IMR-90 (cell line): ENCODE results near the gene CBL. TPM values are rescaled to one million over a fixed set of nuclear protein-coding genes. Genes with fewer than 3 reads are reported as not detected.

Source experiments
- ATAC-seq: fragments of 200-7000 bp; cut with Tn5 transposase; 2 replicates; pipeline ENCODE4 v1.9.1; 2020; ENCODE audit warnings: low read depth, mild to moderate bottlenecking, moderate library complexity
- BruUV-seq: library from RNA; stranded (reverse); fragments of 400-500 nt; replicated peaks from 2 replicates; lab custom pipeline; 2021; lab: Mats Ljungman, UMichigan
- CTCF ChIA-PET: fragments of 300-600 bp; formaldehyde crosslinking; extraction: SDS; loops from one replicate; lab custom pipeline; 2021; ENCODE audit warnings: antibody characterized with exemption; lab: Yijun Ruan, JAX
- POLR2A ChIA-PET: fragments of 300-600 bp; sonication (Branson Sonifier 250); formaldehyde crosslinking; loops from one replicate; lab custom pipeline; 2022; ENCODE audit warnings: antibody characterized with exemption; ENCODE audit not compliant: unreplicated experiment; lab: Charles Lee
- DNase-seq: peaks from one replicate; pipeline ENCODE4 v3.0.0; 2013
- H2AFZ ChIP-seq: replicated peaks from 2 replicates; pipeline ENCODE3; 2013; ENCODE audit warnings: low read length, mild to moderate bottlenecking; ENCODE audit not compliant: poor library complexity
- H2AK5ac ChIP-seq: 2 replicates; pipeline ENCODE4 v1.6.1; 2013; ENCODE audit warnings: low read depth, low read length, inconsistent platforms
- H2AK9ac ChIP-seq: replicated peaks from 2 replicates; pipeline ENCODE3; 2013; ENCODE audit warnings: mild to moderate bottlenecking, low read depth, low read length, moderate library complexity; ENCODE audit not compliant: poor library complexity
- H2BK120ac ChIP-seq: 2 replicates; pipeline ENCODE4 v1.6.1; 2013; ENCODE audit warnings: low read depth, low read length, inconsistent platforms
- H2BK15ac ChIP-seq: 3 replicates; pipeline ENCODE4 v1.6.1; 2013; ENCODE audit warnings: low read depth, low read length, inconsistent platforms
- H2BK20ac ChIP-seq: 2 replicates; pipeline ENCODE4 v1.6.1; 2013; ENCODE audit warnings: low read depth, mild to moderate bottlenecking, inconsistent platforms, low read length, moderate library complexity
- H2BK5ac ChIP-seq: 2 replicates; pipeline ENCODE4 v1.6.1; 2013; ENCODE audit warnings: mild to moderate bottlenecking, low read depth, low read length, inconsistent platforms; ENCODE audit not compliant: poor library complexity, severe bottlenecking
- H3K14ac ChIP-seq: replicated peaks from 2 replicates; pipeline ENCODE4 v1.6.1; 2013; ENCODE audit warnings: low read depth, low read length, inconsistent platforms
- H3K18ac ChIP-seq: 2 replicates; pipeline ENCODE4 v1.6.1; 2013; ENCODE audit warnings: low read depth, low read length, control low read depth
- H3K23ac ChIP-seq: 2 replicates; pipeline ENCODE4 v1.6.1; 2013; ENCODE audit warnings: low read depth, low read length, inconsistent platforms
- H3K27ac ChIP-seq: 2 replicates; pipeline ENCODE4 v1.5.1; 2013; ENCODE audit warnings: mild to moderate bottlenecking, control low read depth, low read length; ENCODE audit not compliant: insufficient read depth
- H3K27me3 ChIP-seq: 2 replicates; pipeline ENCODE4 v1.6.1; 2013; ENCODE audit warnings: low read length; ENCODE audit not compliant: control insufficient read depth, insufficient read depth
- H3K36me3 ChIP-seq: 2 replicates; pipeline ENCODE4 v1.6.1; 2013; ENCODE audit warnings: low read length, mixed read lengths; ENCODE audit not compliant: control insufficient read depth, insufficient read depth
- H3K4ac ChIP-seq: 2 replicates; pipeline ENCODE4 v1.6.1; 2013; ENCODE audit warnings: low read depth, low read length, inconsistent platforms
- H3K4me1 ChIP-seq: 2 replicates; pipeline ENCODE4 v1.6.1; 2013; ENCODE audit warnings: low read length, mixed read lengths; ENCODE audit not compliant: control insufficient read depth, insufficient read depth
- H3K4me2 ChIP-seq: 2 replicates; pipeline ENCODE4 v1.6.1; 2013; ENCODE audit warnings: low read depth, mild to moderate bottlenecking, control low read depth, low read length, moderate library complexity
- H3K4me3 ChIP-seq: 2 replicates; pipeline ENCODE4 v1.5.1; 2013; ENCODE audit warnings: low read depth, mild to moderate bottlenecking, control low read depth, low read length, moderate library complexity; ENCODE audit not compliant: insufficient read depth
- H3K56ac ChIP-seq: 2 replicates; pipeline ENCODE4 v1.6.1; 2013; ENCODE audit warnings: low read length, inconsistent platforms; ENCODE audit not compliant: insufficient read depth; ENCODE audit errors: extremely low read depth
- H3K79me1 ChIP-seq, 2 experiments: 2 replicates each; pipeline ENCODE4 v1.6.1; 2013; ENCODE audit warnings: low read length in 2 of 2, inconsistent platforms in 1 of 2, low read depth in 1 of 2
- H3K9ac ChIP-seq: 2 replicates; pipeline ENCODE4 v1.6.1; 2013; ENCODE audit warnings: low read depth, low read length, control low read depth
- H3K9me1 ChIP-seq: 2 replicates; pipeline ENCODE4 v1.6.1; 2013; ENCODE audit warnings: low read length, inconsistent platforms; ENCODE audit not compliant: insufficient read depth
- H3K9me3 ChIP-seq: 2 replicates; pipeline ENCODE4 v1.6.1; 2013; ENCODE audit warnings: low read length; ENCODE audit not compliant: control insufficient read depth, insufficient read depth
- H4K20me1 ChIP-seq: 2 replicates; pipeline ENCODE4 v1.6.1; 2013; ENCODE audit warnings: low read length, inconsistent platforms; ENCODE audit not compliant: insufficient read depth
- H4K5ac ChIP-seq: 2 replicates; pipeline ENCODE4 v1.6.1; 2013; ENCODE audit warnings: mild to moderate bottlenecking, low read depth, low read length, control low read depth
- H4K8ac ChIP-seq, 2 experiments: 2 replicates each; pipeline ENCODE4 v1.6.1; 2013; ENCODE audit warnings: low read depth in 2 of 2, low read length in 2 of 2, control low read depth in 1 of 2, inconsistent platforms in 1 of 2
- H4K91ac ChIP-seq: 2 replicates; pipeline ENCODE4 v1.6.1; 2013; ENCODE audit warnings: low read depth, low read length, inconsistent platforms; ENCODE audit not compliant: insufficient read depth
- BHLHE40 ChIP-seq: fragments of 150-350 bp; IDR thresholded peaks from 2 replicates; pipeline ENCODE4 v1.6.1; 2016; ENCODE audit warnings: mild to moderate bottlenecking, low read depth, low read length
- CEBPB ChIP-seq: IDR thresholded peaks from 2 replicates; pipeline ENCODE4 v1.6.1; 2012; ENCODE audit warnings: low read depth, low read length, improper control_type of control experiment
- CHD1 ChIP-seq: IDR thresholded peaks from 2 replicates; pipeline ENCODE4 v1.6.1; 2012; ENCODE audit warnings: low read depth, low read length, improper control_type of control experiment
- CTCF ChIP-seq: conservative IDR thresholded peaks from 2 replicates; pipeline ENCODE4 v1.5.1; 2012; ENCODE audit warnings: mild to moderate bottlenecking, low read depth, low read length, improper control_type of control experiment
- ELK1 ChIP-seq: fragments of 150-350 bp; IDR thresholded peaks from 2 replicates; pipeline ENCODE4 v1.6.1; 2016; ENCODE audit warnings: low read depth, mild to moderate bottlenecking, low read length, moderate library complexity, borderline replicate concordance
- FOS ChIP-seq: fragments of 150-350 bp; IDR thresholded peaks from 2 replicates; pipeline ENCODE4 v1.6.1; 2016; ENCODE audit warnings: low read depth, low read length
- MAFK ChIP-seq: IDR thresholded peaks from 2 replicates; pipeline ENCODE4 v1.6.1; 2012; ENCODE audit warnings: low read depth, low read length, improper control_type of control experiment
- MAZ ChIP-seq: IDR thresholded peaks from 2 replicates; pipeline ENCODE4 v1.6.1; 2012; ENCODE audit warnings: low read depth, mild to moderate bottlenecking, low read length, improper control_type of control experiment, moderate library complexity, borderline replicate concordance
- MXI1 ChIP-seq: IDR thresholded peaks from 2 replicates; pipeline ENCODE4 v1.6.1; 2012; ENCODE audit warnings: low read depth, mild to moderate bottlenecking, low read length, moderate library complexity, borderline replicate concordance
- NFE2L2 ChIP-seq: fragments of 150-350 bp; IDR thresholded peaks from 2 replicates; pipeline ENCODE4 v1.6.1; 2016; ENCODE audit warnings: low read depth, mild to moderate bottlenecking, low read length
- POLR2A ChIP-seq: IDR thresholded peaks from 2 replicates; pipeline ENCODE4 v1.6.1; 2012; ENCODE audit warnings: mild to moderate bottlenecking, low read depth, low read length
- RAD21 ChIP-seq: IDR thresholded peaks from 2 replicates; pipeline ENCODE4 v1.6.1; 2012; ENCODE audit warnings: low read length, improper control_type of control experiment
- RCOR1 ChIP-seq: IDR thresholded peaks from 2 replicates; pipeline ENCODE4 v1.6.1; 2012; ENCODE audit warnings: mild to moderate bottlenecking, low read length, improper control_type of control experiment; ENCODE audit not compliant: insufficient replicate concordance
- RFX5 ChIP-seq: IDR thresholded peaks from 2 replicates; pipeline ENCODE4 v1.8.0; 2012; ENCODE audit warnings: low read depth, mild to moderate bottlenecking, low read length, moderate library complexity
- SMC3 ChIP-seq: fragments of 150-350 bp; IDR thresholded peaks from 2 replicates; pipeline ENCODE4 v1.6.1; 2016; ENCODE audit warnings: low read depth, mild to moderate bottlenecking, antibody characterized with exemption, low read length, moderate library complexity
- USF2 ChIP-seq: fragments of 150-350 bp; IDR thresholded peaks from 2 replicates; pipeline ENCODE4 v1.6.1; 2017; ENCODE audit warnings: mild to moderate bottlenecking, antibody characterized with exemption, low read length, low read depth
- WGBS, 2 experiments: methylation state at CpG; one replicate each; pipeline versions ENCODE4 v1.1.5 to v1.1.7; 2013; ENCODE audit warnings: missing lambda C conversion rate in 2 of 2; ENCODE audit not compliant: insufficient read length in 1 of 2; ENCODE audit errors: extremely low coverage in 2 of 2; 5-methylcytosine and 5-hydroxymethylcytosine counted together
- dilution Hi-C: fragments of 300-500 bp; cut with HindIII; formaldehyde crosslinking; loops from one replicate; pipeline ENCODE4 v1.14.3; 2018; ENCODE audit warnings: low sequenced_read_pairs; ENCODE audit not compliant: unreplicated experiment
- in situ Hi-C: fragments of 300-500 bp; cut with MboI; formaldehyde crosslinking; loops from 3 replicates; pipeline ENCODE4 v1.14.3; 2019; ENCODE audit warnings: low sequenced_read_pairs, inconsistent platforms, mixed read lengths
- intact Hi-C: fragments of 100-400 bp; cut with micrococcal nuclease; formaldehyde crosslinking; loops from 2 replicates; pipeline ENCODE4 v1.10.0; 2022
- polyA plus RNA-seq, 3 experiments: library from polyadenylated mRNA; depleted of rRNA; stranded (reverse); fragments of >200 nt; gene quantifications; 2 replicates each; pipeline ENCODE4 v1.2.3, GENCODE V29; 2012; ENCODE audit warnings: low replicate concordance in 1 of 3
- total RNA-seq: library from RNA; depleted of rRNA; stranded (reverse); fragments of >200 nt; gene quantifications from 2 replicates; pipeline ENCODE4 v1.2.3, GENCODE V29; 2012

Gene CBL
- total and polyA plus RNA-seq, 2 of the 4 experiments (the other 2 are of a cell fraction) = 6.1 to 11.8 TPM

- intact Hi-C loops = no loop called here
- Histone ChIP-seq H3K4me1 (no peaks in the 10 kb centered on the region), H2AK5ac (no peak overlapping the region), H3K23ac (no peak overlapping the region), H2AK9ac (no peak overlapping the region), H2BK5ac (no peak overlapping the region), H4K20me1 (no peaks in the 10 kb centered on the region), H4K5ac (no peak overlapping the region), H3K27ac (no peak overlapping the region), H3K4me2 (no peak overlapping the region), H3K36me3 (peaks cover 30% of the 10 kb centered on the region), H3K4me3 (no peak overlapping the region), H3K9me1 (no peaks in the 10 kb centered on the region; the same call in 1 of the 2 replicates), H3K79me1 (peaks cover 10 to 24% of the 10 kb centered on the region in 2 experiments; a peak in 3 of 4 replicates), H3K9me3 (peaks cover 9% of the 10 kb centered on the region), H4K8ac (no peak overlapping the region), H2BK15ac (no peak overlapping the region), H4K91ac (no peak overlapping the region), H2BK120ac (no peak overlapping the region), H3K4ac (no peak overlapping the region), H3K14ac (no peak overlapping the region), H3K56ac (no peak overlapping the region), H3K27me3 (no peaks in the 10 kb centered on the region), H2BK20ac (no peak overlapping the region), H2AFZ (no peak overlapping the region), H3K9ac (no peak overlapping the region), H3K18ac (no peak overlapping the region)
- DNase-seq (no peak), ATAC-seq (no peak)
- CTCF ChIA-PET = no interaction called here
- WGBS, 2 experiments = 100% methylated on average over 2 of the region's 3 CpGs; no CpG with 5 or more reads in 1 of the 2 experiments
- TF ChIP-seq RFX5 = no peak
- no peak for TF ChIP-seq USF2
- TF ChIP-seq RCOR1 = no peak
- TF ChIP-seq NFE2L2 = no peak
- no peak for TF ChIP-seq BHLHE40
- no peak for TF ChIP-seq RAD21
- no peak for TF ChIP-seq CHD1
- TF ChIP-seq MAFK = no peak
- TF ChIP-seq MXI1 = no peak
- no peak for TF ChIP-seq ELK1
- no peak for TF ChIP-seq SMC3
- no peak for TF ChIP-seq POLR2A
- no peak for TF ChIP-seq FOS
- no peak for TF ChIP-seq MAZ
- no peak for TF ChIP-seq CTCF
- no peak for TF ChIP-seq CEBPB
- no TSS peak for BruUV-seq
- POLR2A ChIA-PET = no interaction called here
- in situ Hi-C loops = no loop called here
- dilution Hi-C loops = no loop called here
Observed at GRCh38 chr11:119293461-119293860, 87.3 kb downstream of the CBL start.
